ENCODE measurements around the gene FBXO3. TPM values are rescaled to one million over a fixed set of nuclear protein-coding genes. Genes with fewer than 3 reads are reported as not detected.
"Not testable (repeated sequence)": the region's sequence is repeated elsewhere in the genome, so short reads cannot be mapped to it uniquely, and the experiment has no call there.

Gene FBXO3
- total RNA-seq, 2 experiments from 2014 or later = 14.9 to 17.0 TPM

GRCh38 chr11:33733980-33734379 is 40.3 kb downstream of the FBXO3 start:
- ATAC-seq (no peak), DNase-seq (no peak)
- peaks cover 31% of the 10 kb centered on the region for H3K4me1 Mint-ChIP-seq
- no peak overlapping the region for H3K27ac Mint-ChIP-seq
- CTCF ChIA-PET = interaction anchor here (1.1 kb wide), 1 partner anchor 16 kb away, joined by 3 read pairs; no protein-coding TSS in a partner anchor
- H3K4me3 Mint-ChIP-seq = peak overlapping the region; percentile 82
- H3K9me3 Mint-ChIP-seq (ENCODE audit: low read depth) = no peaks in the 10 kb centered on the region
- H3K27me3 Mint-ChIP-seq = peaks cover 43% of the 10 kb centered on the region
- peaks cover 13% of the 10 kb centered on the region for H3K36me3 Mint-ChIP-seq

DNA sequence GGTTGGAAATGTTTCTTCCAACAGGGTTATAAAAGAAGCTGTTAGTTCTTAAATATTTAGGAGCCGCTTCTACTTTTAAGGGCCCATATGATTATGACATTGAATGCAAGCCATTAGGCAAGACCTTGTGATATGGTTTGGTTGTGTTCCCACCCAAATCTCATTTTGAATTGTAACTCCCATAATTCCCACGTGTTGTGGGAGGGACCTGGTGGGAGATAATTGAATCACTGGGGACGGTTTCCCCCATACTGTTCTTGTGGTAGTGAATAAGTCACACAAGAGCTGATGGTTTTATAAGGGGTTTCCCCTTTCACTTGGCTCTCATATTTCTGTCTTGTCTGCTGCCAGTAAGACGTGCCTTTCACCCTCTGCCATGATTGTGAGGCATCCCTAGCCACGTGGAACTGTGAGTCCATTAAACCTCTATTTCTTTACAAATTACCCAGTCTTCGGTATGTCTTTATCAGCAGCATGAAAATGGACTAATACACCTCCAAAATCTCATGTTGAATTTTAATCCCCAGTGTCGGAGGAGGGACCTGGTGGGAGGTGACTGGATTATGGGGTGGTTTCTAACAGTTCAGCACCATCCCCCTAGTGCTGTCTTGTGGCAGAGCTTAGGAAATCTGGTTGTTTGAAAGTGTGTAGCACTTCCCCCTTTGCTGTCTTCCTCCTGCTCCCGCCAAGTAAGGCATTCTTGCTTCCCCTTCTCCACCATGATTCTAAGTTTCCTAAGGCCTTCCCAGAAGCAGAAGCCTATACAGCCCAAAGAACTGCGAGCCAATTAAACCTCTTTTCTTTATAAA is 42.4 kb downstream of the FBXO3 start:
- no peak overlapping the region for H3K27ac Mint-ChIP-seq
- DNase-seq (no peak), ATAC-seq (no peak)
- peaks cover 38% of the 10 kb centered on the region for H3K27me3 Mint-ChIP-seq
- peaks cover 16% of the 10 kb centered on the region for H3K36me3 Mint-ChIP-seq
- no peak overlapping the region for H3K4me3 Mint-ChIP-seq
- no peaks in the 10 kb centered on the region for H3K9me3 Mint-ChIP-seq (ENCODE audit: low read depth)
- peaks cover 31% of the 10 kb centered on the region for H3K4me1 Mint-ChIP-seq
- CTCF ChIA-PET = interaction anchor here (1.0 kb wide), 1 partner anchor 30 kb away, joined by 4 read pairs; no protein-coding TSS in a partner anchor

DNA sequence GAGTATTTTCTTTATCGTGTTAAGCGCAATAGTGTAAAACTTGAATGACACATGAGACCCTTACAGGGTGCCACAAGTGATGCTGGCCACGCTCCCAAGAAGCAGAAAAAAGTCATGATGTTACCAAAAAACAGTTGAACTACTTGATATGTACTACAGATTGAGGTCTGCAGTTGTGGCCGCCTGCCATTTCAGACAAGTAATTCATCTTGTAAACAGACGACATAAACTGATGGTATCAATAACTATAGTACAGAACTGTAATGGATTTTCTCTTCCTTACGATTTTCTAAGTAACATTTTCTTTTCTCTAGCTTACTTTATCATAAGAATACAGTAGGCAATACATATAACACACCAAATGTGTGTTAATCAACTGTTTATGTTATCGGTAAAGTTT is 43.6 kb downstream of the FBXO3 start:
- CTCF ChIA-PET = no interaction called here
- Mint-ChIP-seq H3K27ac (no peak overlapping the region), H3K27me3 (peaks cover 46% of the 10 kb centered on the region), H3K36me3 (peaks cover 19% of the 10 kb centered on the region), H3K4me1 (peaks cover 29% of the 10 kb centered on the region), H3K9me3 (ENCODE audit: low read depth) (no peaks in the 10 kb centered on the region), H3K4me3 (no peak overlapping the region)
- no peak for DNase-seq
- no peak for ATAC-seq

DNA sequence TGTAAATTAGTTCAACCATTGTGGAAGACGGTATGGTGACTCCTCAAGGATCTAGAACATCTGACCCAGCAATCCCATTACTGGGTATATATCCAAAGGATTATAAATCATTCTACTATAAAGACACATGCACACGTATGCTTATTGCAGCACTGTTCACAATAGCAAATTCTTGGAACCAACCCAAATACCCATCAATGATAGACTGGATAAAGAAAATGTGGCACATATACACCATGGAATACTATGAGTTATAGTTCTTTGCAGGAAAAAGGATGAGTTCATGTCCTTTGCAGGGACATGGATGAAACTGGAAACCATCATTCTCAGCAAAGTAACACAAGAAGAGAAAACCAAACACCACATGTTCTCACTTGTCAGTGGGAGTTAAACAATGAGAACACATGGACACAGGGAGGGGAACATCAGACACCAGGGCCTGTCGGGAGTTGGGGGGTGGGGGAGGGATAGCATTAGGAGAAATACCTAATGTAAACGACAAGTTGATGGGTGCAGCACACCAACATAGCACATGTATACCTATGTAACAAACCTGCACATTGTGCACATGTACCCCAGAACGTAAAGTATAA is 45.2 kb downstream of the FBXO3 start:
- Mint-ChIP-seq H3K4me1 (peaks cover 22% of the 10 kb centered on the region), H3K27me3 (peaks cover 38% of the 10 kb centered on the region), H3K36me3 (peaks cover 21% of the 10 kb centered on the region)
- H3K4me3 Mint-ChIP-seq; DNase-seq; CTCF ChIA-PET; H3K9me3 Mint-ChIP-seq (ENCODE audit: low read depth); H3K27ac Mint-ChIP-seq; ATAC-seq: not testable (repeated sequence)

DNA sequence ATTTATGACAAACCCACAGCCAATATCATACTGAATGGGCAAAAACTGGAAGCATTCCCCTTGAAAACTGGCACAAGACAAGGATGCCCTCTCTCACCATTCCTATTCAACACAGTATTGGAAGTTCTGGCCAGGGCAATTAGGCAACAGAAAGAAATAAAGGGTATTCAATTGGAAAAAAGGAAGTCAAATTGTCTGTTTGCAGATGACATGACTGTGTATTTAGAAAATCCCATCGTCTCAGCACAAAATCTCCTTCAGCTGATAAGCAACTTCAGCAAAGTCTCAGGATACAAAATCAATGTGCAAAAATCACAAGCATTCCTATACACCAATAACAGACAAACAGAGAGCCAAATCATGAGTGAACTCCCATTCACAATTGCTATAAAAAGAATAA is 46.8 kb downstream of the FBXO3 start:
- Mint-ChIP-seq H3K36me3 (peaks cover 13% of the 10 kb centered on the region), H3K27me3 (peaks cover 27% of the 10 kb centered on the region), H3K4me1 (peaks cover 31% of the 10 kb centered on the region)
- CTCF ChIA-PET; H3K4me3 Mint-ChIP-seq; DNase-seq; ATAC-seq; H3K27ac Mint-ChIP-seq; H3K9me3 Mint-ChIP-seq (ENCODE audit: low read depth): not testable (repeated sequence)

- ATAC-seq (no peak), DNase-seq (no peak)
- Mint-ChIP-seq H3K27me3 (peaks cover 22% of the 10 kb centered on the region), H3K36me3 (peaks cover 17% of the 10 kb centered on the region), H3K27ac (no peak overlapping the region), H3K4me3 (no peak overlapping the region), H3K4me1 (peaks cover 38% of the 10 kb centered on the region), H3K9me3 (ENCODE audit: low read depth) (no peaks in the 10 kb centered on the region)
- CTCF ChIA-PET = no interaction called here
Measured at GRCh38 chr11:33725496-33725895, 48.8 kb downstream of the FBXO3 start.

GRCh38 chr11:33724644-33725035 is 49.7 kb downstream of the FBXO3 start:
- no peak overlapping the region for H3K27ac Mint-ChIP-seq
- peaks cover 23% of the 10 kb centered on the region for H3K36me3 Mint-ChIP-seq
- no peaks in the 10 kb centered on the region for H3K9me3 Mint-ChIP-seq (ENCODE audit: low read depth)
- CTCF ChIA-PET = no interaction called here
- H3K4me3 Mint-ChIP-seq = no peak overlapping the region
- DNase-seq (no peak), ATAC-seq (no peak)
- peaks cover 22% of the 10 kb centered on the region for H3K27me3 Mint-ChIP-seq
- H3K4me1 Mint-ChIP-seq = peaks cover 44% of the 10 kb centered on the region

GRCh38 chr11:33723238-33723881 is 51.0 kb downstream of the FBXO3 start:
- Mint-ChIP-seq H3K9me3 (ENCODE audit: low read depth) (no peaks in the 10 kb centered on the region), H3K27ac (peak overlapping the region; percentile 62), H3K27me3 (peaks cover 19% of the 10 kb centered on the region), H3K4me3 (no peak overlapping the region), H3K36me3 (peaks cover 21% of the 10 kb centered on the region), H3K4me1 (peaks cover 45% of the 10 kb centered on the region)
- ATAC-seq (peak; percentile 21), DNase-seq (no peak)
- CTCF ChIA-PET = interaction anchor here (0.5 to 1.8 kb wide), 4 partner anchors 12 to 326 kb away, joined by 3 to 6 read pairs (median 4); partner anchors contain the start of gene CD59

- Mint-ChIP-seq H3K9me3 (ENCODE audit: low read depth) (no peaks in the 10 kb centered on the region), H3K27ac (peak overlapping the region; percentile 64), H3K27me3 (peaks cover 16% of the 10 kb centered on the region), H3K4me1 (peaks cover 45% of the 10 kb centered on the region), H3K36me3 (peaks cover 19% of the 10 kb centered on the region), H3K4me3 (peak overlapping the region; percentile 21)
- CTCF ChIA-PET = interaction anchor here (0.5 to 1.8 kb wide), 4 partner anchors 12 to 325 kb away, joined by 3 to 6 read pairs (median 4); partner anchors contain the start of gene CD59
- DNase-seq (peak; percentile 83), ATAC-seq (peak; percentile 88)
Measured at GRCh38 chr11:33722590-33723234, 51.6 kb downstream of the FBXO3 start.

- peaks cover 18% of the 10 kb centered on the region for H3K36me3 Mint-ChIP-seq
Measured at GRCh38 chr11:33721984-33722383, 52.3 kb downstream of the FBXO3 start.

GRCh38 chr11:33721426-33721825 is 52.9 kb downstream of the FBXO3 start:
- H3K36me3 Mint-ChIP-seq = peaks cover 16% of the 10 kb centered on the region
- peaks cover 10% of the 10 kb centered on the region for H3K27me3 Mint-ChIP-seq
- DNase-seq = no peak
- peaks cover 45% of the 10 kb centered on the region for H3K4me1 Mint-ChIP-seq
- H3K9me3 Mint-ChIP-seq (ENCODE audit: low read depth) = no peaks in the 10 kb centered on the region
- H3K4me3 Mint-ChIP-seq = no peak overlapping the region
- peak; percentile 25 for ATAC-seq
- CTCF ChIA-PET = interaction anchor here (1.1 to 2.5 kb wide), 3 partner anchors 13 to 21 kb away, joined by 3 to 9 read pairs (median 6); no protein-coding TSS in a partner anchor
- peak overlapping the region; percentile 67 for H3K27ac Mint-ChIP-seq

More at GRCh38 chr11:33721984-33722383, 52.3 kb downstream of the FBXO3 start:
- Mint-ChIP-seq H3K9me3 (ENCODE audit: low read depth) (no peaks in the 10 kb centered on the region), H3K4me1 (peaks cover 45% of the 10 kb centered on the region), H3K27ac (peak overlapping the region; percentile 64), H3K4me3 (no peak overlapping the region), H3K27me3 (peaks cover 13% of the 10 kb centered on the region)
- DNase-seq (no peak), ATAC-seq (no peak)
- CTCF ChIA-PET = interaction anchor here (1.2 to 1.8 kb wide), 3 partner anchors 13 to 33 kb away, joined by 4 to 6 read pairs (median 5); partner anchors contain the start of gene CD59

DNA sequence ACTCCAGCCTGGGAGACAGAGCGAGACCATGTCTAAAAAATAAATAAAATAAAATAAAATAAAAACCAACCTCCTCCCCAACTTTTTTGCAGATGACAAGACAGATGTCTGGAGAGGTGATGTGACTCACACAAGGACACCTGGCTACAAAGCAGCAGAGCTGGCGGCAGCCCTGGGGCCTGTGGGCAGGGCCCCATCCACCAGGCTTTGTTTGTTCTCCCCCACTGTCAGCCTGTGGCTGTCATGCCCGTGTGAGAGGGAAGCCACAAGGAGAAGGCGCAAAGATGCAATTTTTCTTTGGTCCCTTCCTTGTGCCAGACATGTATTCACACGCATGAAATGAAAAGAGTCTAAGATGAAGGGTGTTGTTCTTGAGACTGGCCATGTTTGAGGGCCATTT is 54.7 kb downstream of the FBXO3 start:
- no peak overlapping the region for H3K27ac Mint-ChIP-seq
- no peak for ATAC-seq
- no peaks in the 10 kb centered on the region for H3K9me3 Mint-ChIP-seq (ENCODE audit: low read depth)
- no peaks in the 10 kb centered on the region for H3K27me3 Mint-ChIP-seq
- no peak for DNase-seq
- H3K4me1 Mint-ChIP-seq = peaks cover 44% of the 10 kb centered on the region
- CTCF ChIA-PET = interaction anchor here (2.5 kb wide), 1 partner anchor 23 kb away, joined by 9 read pairs; no protein-coding TSS in a partner anchor
- peaks cover 13% of the 10 kb centered on the region for H3K36me3 Mint-ChIP-seq
- H3K4me3 Mint-ChIP-seq = no peak overlapping the region

DNA sequence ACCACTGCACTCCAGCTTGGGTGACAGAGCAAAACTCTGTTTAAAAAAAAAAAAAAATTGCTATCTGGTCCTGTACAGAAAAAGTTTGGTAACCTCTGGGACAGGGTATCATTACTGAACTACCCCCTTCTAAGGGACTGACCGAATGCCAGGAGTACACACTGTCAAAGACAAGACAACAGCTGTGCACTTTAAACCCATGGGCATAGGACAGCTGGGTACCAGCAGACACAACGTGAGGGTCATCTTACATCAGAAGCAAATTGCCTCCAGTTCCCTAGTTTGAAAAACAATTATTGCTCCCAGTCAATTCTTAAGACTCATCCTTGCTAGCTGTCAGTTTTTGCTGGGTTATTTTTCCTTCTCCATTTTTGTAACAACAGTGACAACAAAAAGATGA is 55.9 kb downstream of the FBXO3 start:
- Mint-ChIP-seq H3K27me3 (no peaks in the 10 kb centered on the region), H3K9me3 (ENCODE audit: low read depth) (no peaks in the 10 kb centered on the region), H3K4me3 (no peak overlapping the region), H3K27ac (no peak overlapping the region), H3K36me3 (peaks cover 13% of the 10 kb centered on the region), H3K4me1 (peaks cover 33% of the 10 kb centered on the region)
- DNase-seq (no peak), ATAC-seq (no peak)
- CTCF ChIA-PET = interaction anchor here (1.6 kb wide), 1 partner anchor 15 kb away, joined by 3 read pairs; no protein-coding TSS in a partner anchor
